OCI-LY3 (cell line): ENCODE data around the gene UBA6.

ENCODE experiments used
- H2AFZ ChIP-seq: fragments of 200-600, 300-600 bp; shearing (Covaris generic); 2 replicates; pipeline ENCODE4 v1.6.0; 2014; ENCODE audit warnings: antibody characterized with exemption, low read depth, low read length
- H3K27ac ChIP-seq: fragments of 200-600, 300-600 bp; sonication (generic); 2 replicates; pipeline ENCODE4 v1.5.1; 2014; ENCODE audit warnings: mild to moderate bottlenecking, low read length, moderate library complexity, mixed read lengths
- H3K27me3 ChIP-seq: fragments of 200-600, 300-600 bp; sonication (generic); 2 replicates; pipeline ENCODE4 v1.6.1; 2014; ENCODE audit warnings: low read depth, low read length, mixed read lengths
- H3K36me3 ChIP-seq: fragments of 200-600, 300-600 bp; sonication (generic); replicated peaks from 2 replicates; pipeline ENCODE3; 2014; ENCODE audit warnings: low read depth, low read length, mixed read lengths
- H3K4me1 ChIP-seq: fragments of 300-600, 200-600 bp; sonication (generic); 2 replicates; pipeline ENCODE4 v1.6.1; 2014; ENCODE audit warnings: low read length, mixed read lengths
- H3K4me2 ChIP-seq: fragments of 200-600, 300-600 bp; sonication (generic); 2 replicates; pipeline ENCODE4 v1.6.1; 2014; ENCODE audit warnings: low read length, mixed read lengths
- H3K4me3 ChIP-seq: fragments of 300-600, 200-600 bp; sonication (generic); 2 replicates; pipeline ENCODE4 v1.5.1; 2014; ENCODE audit warnings: antibody characterized with exemption, mild to moderate bottlenecking, low read length, moderate library complexity
- H3K79me2 ChIP-seq: fragments of 300-600, 200-600 bp; shearing (Covaris generic); 2 replicates; pipeline ENCODE4 v1.6.1; 2014; ENCODE audit warnings: mild to moderate bottlenecking, low read length, mixed read lengths
- H3K9ac ChIP-seq: fragments of 300-600, 200-600 bp; shearing (Covaris generic); 2 replicates; pipeline ENCODE4 v1.6.0; 2014; ENCODE audit warnings: mild to moderate bottlenecking, low read length, moderate library complexity
- H3K9me3 ChIP-seq: fragments of 200-600, 300-600 bp; shearing (Covaris generic); 2 replicates; pipeline ENCODE4 v1.6.1; 2014; ENCODE audit warnings: low read length, mixed read lengths; ENCODE audit not compliant: insufficient read depth
- H4K20me1 ChIP-seq: fragments of 200-600, 300-600 bp; sonication (generic); 2 replicates; pipeline ENCODE4 v1.6.1; 2016; ENCODE audit warnings: low read length, mixed read lengths; ENCODE audit not compliant: insufficient read depth
- EZH2phosphoT487 ChIP-seq: fragments of 200-600 bp; shearing (Covaris generic); IDR thresholded peaks from 2 replicates; pipeline ENCODE4 v1.6.1; 2018; ENCODE audit warnings: antibody characterized with exemption, mixed run types, low read depth
- TF ChIP-seq, protein P1 (sequence below): fragments of 200-600, 300-600 bp; sonication (generic); IDR thresholded peaks from 2 replicates; pipeline ENCODE4 v1.5.1; 2014; ENCODE audit warnings: antibody characterized with exemption, low read length, low read depth

Gene UBA6

GRCh38 chr4:67727124-67727850 is 26.3 kb upstream of the UBA6 start:
- H3K4me2 ChIP-seq, result no peak overlapping the region
- H3K9me3 ChIP-seq, result peaks cover 7% of the 10 kb centered on the region; the same call in 1 of the 2 replicates
- no peaks in the 10 kb centered on the region for H3K4me1 ChIP-seq
- no peaks in the 10 kb centered on the region for H3K79me2 ChIP-seq
- TF ChIP-seq, protein P1, sequence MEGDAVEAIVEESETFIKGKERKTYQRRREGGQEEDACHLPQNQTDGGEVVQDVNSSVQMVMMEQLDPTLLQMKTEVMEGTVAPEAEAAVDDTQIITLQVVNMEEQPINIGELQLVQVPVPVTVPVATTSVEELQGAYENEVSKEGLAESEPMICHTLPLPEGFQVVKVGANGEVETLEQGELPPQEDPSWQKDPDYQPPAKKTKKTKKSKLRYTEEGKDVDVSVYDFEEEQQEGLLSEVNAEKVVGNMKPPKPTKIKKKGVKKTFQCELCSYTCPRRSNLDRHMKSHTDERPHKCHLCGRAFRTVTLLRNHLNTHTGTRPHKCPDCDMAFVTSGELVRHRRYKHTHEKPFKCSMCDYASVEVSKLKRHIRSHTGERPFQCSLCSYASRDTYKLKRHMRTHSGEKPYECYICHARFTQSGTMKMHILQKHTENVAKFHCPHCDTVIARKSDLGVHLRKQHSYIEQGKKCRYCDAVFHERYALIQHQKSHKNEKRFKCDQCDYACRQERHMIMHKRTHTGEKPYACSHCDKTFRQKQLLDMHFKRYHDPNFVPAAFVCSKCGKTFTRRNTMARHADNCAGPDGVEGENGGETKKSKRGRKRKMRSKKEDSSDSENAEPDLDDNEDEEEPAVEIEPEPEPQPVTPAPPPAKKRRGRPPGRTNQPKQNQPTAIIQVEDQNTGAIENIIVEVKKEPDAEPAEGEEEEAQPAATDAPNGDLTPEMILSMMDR, result no peak
- no peak for TF ChIP-seq EZH2phosphoT487
- no peaks in the 10 kb centered on the region for H4K20me1 ChIP-seq
- no peak overlapping the region for H3K4me3 ChIP-seq
- peaks cover 8% of the 10 kb centered on the region for H3K36me3 ChIP-seq
- no peak overlapping the region for H3K27ac ChIP-seq
- no peaks in the 10 kb centered on the region for H3K27me3 ChIP-seq
- H3K9ac ChIP-seq, result no peak overlapping the region
- H2AFZ ChIP-seq, result no peak overlapping the region

DNA sequence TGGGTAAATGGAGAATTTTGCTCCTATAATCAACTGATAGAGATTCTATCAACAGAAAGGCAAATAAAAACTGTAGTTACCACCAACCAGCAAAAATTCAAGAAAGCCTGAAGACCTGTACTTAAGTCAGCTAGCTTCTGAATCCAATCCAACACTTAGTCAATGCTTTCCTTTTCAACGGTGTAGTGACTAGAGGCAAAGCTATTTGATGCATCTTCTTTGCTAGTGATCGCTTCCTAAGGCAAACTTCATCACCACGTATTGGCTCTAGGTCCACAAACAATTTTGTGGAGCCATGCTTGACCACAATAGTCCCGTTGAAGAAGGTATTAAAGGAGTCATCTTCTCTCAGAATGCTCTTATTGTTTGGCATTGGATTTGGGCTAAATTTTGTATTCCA is 25.0 kb upstream of the UBA6 start:
- H3K79me2 ChIP-seq, result no peaks in the 10 kb centered on the region
- TF ChIP-seq, protein P1, result no peak
- TF ChIP-seq EZH2phosphoT487, result no peak
- no peaks in the 10 kb centered on the region for H3K4me1 ChIP-seq
- H3K27me3 ChIP-seq, result no peaks in the 10 kb centered on the region
- no peak overlapping the region for H3K4me3 ChIP-seq
- no peak overlapping the region for H3K9ac ChIP-seq
- H3K27ac ChIP-seq, result no peak overlapping the region
- peaks cover 7% of the 10 kb centered on the region; the same call in 1 of the 2 replicates for H3K9me3 ChIP-seq
- H2AFZ ChIP-seq, result no peak overlapping the region
- peaks cover 14% of the 10 kb centered on the region for H3K36me3 ChIP-seq
- no peaks in the 10 kb centered on the region for H4K20me1 ChIP-seq
- no peak overlapping the region for H3K4me2 ChIP-seq

DNA sequence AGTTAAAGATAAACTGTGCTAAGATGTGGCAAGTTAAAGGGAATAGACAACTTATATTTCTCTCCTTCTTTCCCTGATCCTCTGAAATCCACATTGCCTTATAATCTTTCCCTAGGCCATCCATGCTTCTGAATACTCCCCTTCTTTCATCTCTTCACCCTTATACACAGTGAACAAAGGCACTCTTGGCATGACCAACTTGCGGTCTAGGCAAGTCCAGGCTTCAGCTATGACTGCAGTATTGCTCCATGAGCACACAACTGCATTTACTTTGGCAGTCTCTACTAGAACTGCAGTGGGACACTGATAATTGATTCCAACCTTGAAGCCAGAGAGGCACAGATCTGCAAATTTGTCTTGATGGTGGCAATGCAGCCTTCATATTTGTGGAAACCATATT is 24.2 kb upstream of the UBA6 start:
- H4K20me1 ChIP-seq, result no peaks in the 10 kb centered on the region
- peaks cover 7% of the 10 kb centered on the region; the same call in 1 of the 2 replicates for H3K9me3 ChIP-seq
- no peaks in the 10 kb centered on the region for H3K27me3 ChIP-seq
- H3K4me1 ChIP-seq, result no peaks in the 10 kb centered on the region
- H2AFZ ChIP-seq, result no peak overlapping the region
- TF ChIP-seq, protein P1, result no peak
- no peak for TF ChIP-seq EZH2phosphoT487
- no peak overlapping the region for H3K27ac ChIP-seq
- H3K36me3 ChIP-seq, result peaks cover 22% of the 10 kb centered on the region
- no peaks in the 10 kb centered on the region for H3K79me2 ChIP-seq
- no peak overlapping the region for H3K9ac ChIP-seq
- H3K4me2 ChIP-seq, result no peak overlapping the region
- H3K4me3 ChIP-seq, result no peak overlapping the region

- H3K4me3 ChIP-seq, result no peak overlapping the region
- peaks cover 24% of the 10 kb centered on the region for H3K36me3 ChIP-seq
Observed at GRCh38 chr4:67723949-67724348, 23.0 kb upstream of the UBA6 start.

More at GRCh38 chr4:67723949-67724348, 23.0 kb upstream of the UBA6 start:
- H2AFZ ChIP-seq, result no peak overlapping the region
- H3K9ac ChIP-seq, result no peak overlapping the region
- no peaks in the 10 kb centered on the region for H3K4me1 ChIP-seq
- no peak overlapping the region for H3K4me2 ChIP-seq
- no peaks in the 10 kb centered on the region for H3K27me3 ChIP-seq
- no peaks in the 10 kb centered on the region for H3K79me2 ChIP-seq
- no peaks in the 10 kb centered on the region for H4K20me1 ChIP-seq
- no peak overlapping the region for H3K27ac ChIP-seq
- TF ChIP-seq, protein P1, result no peak
- TF ChIP-seq EZH2phosphoT487, result no peak
- H3K9me3 ChIP-seq, result peaks cover 7% of the 10 kb centered on the region; the same call in 1 of the 2 replicates
